HCT116 (cell line): ENCODE measurements around the gene FABP6. TPM values are rescaled to one million over a fixed set of nuclear protein-coding genes. Genes with fewer than 3 reads are reported as not detected.

Experiments
- ATAC-seq: fragments of 200-7000 bp; cut with Tn5 transposase; 2 replicates; pipeline ENCODE4 v1.9.1; 2020; ENCODE audit warnings: mild to moderate bottlenecking, moderate library complexity
- BruUV-seq: library from RNA; stranded (reverse); fragments of 400-500 nt; replicated peaks from 2 replicates; lab custom pipeline; 2021; lab: Mats Ljungman, UMichigan
- CTCF ChIA-PET: fragments of 300-600 bp; sonication (Branson Sonifier 250); formaldehyde crosslinking; loops from one replicate; lab custom pipeline; 2021; ENCODE audit warnings: antibody characterized with exemption; lab: Charles Lee
- POLR2A ChIA-PET: fragments of 300-600, 350-600 bp; sonication (Branson Sonifier 250); formaldehyde crosslinking; loops from one replicate; lab custom pipeline; 2021; ENCODE audit warnings: antibody characterized with exemption; lab: Charles Lee
- RAD21 ChIA-PET, 2 experiments: fragments of 300-600 bp; sonication (Branson Sonifier 250); formaldehyde crosslinking; loops; one replicate each; lab custom pipeline; 2023; ENCODE audit warnings: low total read pairs in 2 of 2; ENCODE audit not compliant: uncharacterized antibody in 2 of 2, unreplicated experiment in 2 of 2, low non-redundant PET in 1 of 2; lab: Charles Lee
- DNase-seq: peaks from one replicate; pipeline ENCODE4 v3.0.0-alpha.2; 2010; ENCODE audit warnings: low read depth, low spot score
- H2AFZ ChIP-seq: fragments of 200-600 bp; shearing (Covaris generic), sonication (generic); 2 replicates; pipeline ENCODE4 v1.6.1; 2017; ENCODE audit warnings: low read depth, mixed run types, mixed read lengths, antibody characterized with exemption, low read length; ENCODE audit not compliant: poor library complexity, severe bottlenecking
- H3K27ac ChIP-seq: 2 replicates; pipeline ENCODE4 v1.5.1; 2012; ENCODE audit warnings: low read depth, low read length
- H3K27me3 ChIP-seq: fragments of 200-600 bp; sonication (generic); 2 replicates; pipeline ENCODE4 v1.6.1; 2016; ENCODE audit warnings: mixed run types, low read length, mixed read lengths; ENCODE audit not compliant: insufficient read depth
- H3K36me3 ChIP-seq, 2 experiments: fragments of 200-500 bp in 1 of 2; fragments of 200-600 bp in 1 of 2; sonication (Bioruptor generic) in 1 of 2; sonication (generic) in 1 of 2; 2 replicates each; pipeline versions ENCODE4 v1.5.1 to v1.6.1; 2014 to 2016; ENCODE audit warnings: low read length in 2 of 2, inconsistent platforms in 1 of 2, mixed read lengths in 1 of 2, mixed run types in 1 of 2; ENCODE audit not compliant: insufficient read depth in 2 of 2, control insufficient read depth in 1 of 2
- H3K4me1 ChIP-seq, 2 experiments: fragments of 200-600 bp in 1 of 2; sonication (generic) in 1 of 2; 2 replicates each; pipeline versions ENCODE4 v1.5.1 to v1.6.1; 2012 to 2017; ENCODE audit warnings: low read length in 2 of 2, inconsistent platforms in 1 of 2, mild to moderate bottlenecking in 1 of 2, mixed read lengths in 1 of 2, mixed run types in 1 of 2, moderate library complexity in 1 of 2; ENCODE audit not compliant: insufficient read depth in 2 of 2, control insufficient read depth in 1 of 2
- H3K4me2 ChIP-seq: fragments of 200-600 bp; sonication (generic); 2 replicates; pipeline ENCODE4 v1.6.1; 2017; ENCODE audit warnings: mixed run types, low read length, mixed read lengths
- H3K4me3 ChIP-seq, 2 experiments: fragments of 200-600 bp in 1 of 2; sonication (generic) in 1 of 2; replicated peaks in 1 of 2; 2 replicates each; pipeline ENCODE4 v1.5.1; 2011 to 2016; ENCODE audit warnings: low read length in 2 of 2, control low read depth in 1 of 2, low read depth in 1 of 2, mild to moderate bottlenecking in 1 of 2, mixed read lengths in 1 of 2, mixed run types in 1 of 2
- H3K79me2 ChIP-seq: fragments of 200-600 bp; sonication (generic); 2 replicates; pipeline ENCODE4 v1.6.1; 2017; ENCODE audit warnings: mild to moderate bottlenecking, mixed run types, low read length, moderate library complexity, mixed read lengths; ENCODE audit not compliant: insufficient read depth
- H3K9ac ChIP-seq: fragments of 200-600 bp; sonication (generic); 2 replicates; pipeline ENCODE4 v1.6.1; 2016; ENCODE audit warnings: low read length, mixed read lengths
- H3K9me2 ChIP-seq: fragments of 200-600 bp; sonication (generic), shearing (Covaris generic); 2 replicates; pipeline ENCODE4 v1.6.1; 2017; ENCODE audit warnings: mixed run types, mild to moderate bottlenecking, moderate library complexity; ENCODE audit not compliant: insufficient read depth
- H3K9me3 ChIP-seq, 2 experiments: fragments of 200-500 bp in 1 of 2; fragments of 200-600 bp in 1 of 2; sonication (Bioruptor generic) in 1 of 2; sonication (generic) in 1 of 2; 2 replicates each; pipeline ENCODE4 v1.6.1; 2014 to 2017; ENCODE audit warnings: low read length in 2 of 2, mixed read lengths in 2 of 2, inconsistent platforms in 1 of 2, low read depth in 1 of 2, mild to moderate bottlenecking in 1 of 2, mixed run types in 1 of 2, moderate library complexity in 1 of 2; ENCODE audit not compliant: control insufficient read depth in 1 of 2, insufficient read depth in 1 of 2
- H4K20me1 ChIP-seq: fragments of 200-600 bp; sonication (generic), shearing (Covaris generic); 2 replicates; pipeline ENCODE4 v1.6.1; 2017; ENCODE audit warnings: mixed run types, mild to moderate bottlenecking, moderate library complexity; ENCODE audit not compliant: insufficient read depth
- ATF3 ChIP-seq: IDR thresholded peaks from 2 replicates; pipeline ENCODE4 v1.6.1; 2012
- CTCF ChIP-seq, 3 experiments: fragments of 200-600 bp in 1 of 3; sonication (generic) in 1 of 3; IDR thresholded peaks in 2 of 3; conservative IDR thresholded peaks in 1 of 3; 2 replicates each; pipeline ENCODE4 v1.5.1; 2012 to 2017; ENCODE audit warnings: low read depth in 2 of 3, low read length in 2 of 3, antibody characterized with exemption in 1 of 3, borderline replicate concordance in 1 of 3, control low read depth in 1 of 3, mild to moderate bottlenecking in 1 of 3, mixed read lengths in 1 of 3, mixed run types in 1 of 3, moderate library complexity in 1 of 3; ENCODE audit not compliant: insufficient read depth in 1 of 3
- EZH2 ChIP-seq: fragments of 200-600 bp; sonication (generic); IDR thresholded peaks from 2 replicates; pipeline ENCODE4 v1.6.1; 2017; ENCODE audit warnings: antibody characterized with exemption, mixed run types
- JUND ChIP-seq: IDR thresholded peaks from 2 replicates; pipeline ENCODE4 v1.6.1; 2012
- MAX ChIP-seq: IDR thresholded peaks from 2 replicates; pipeline ENCODE4 v1.6.1; 2012
- POLR2A ChIP-seq: IDR thresholded peaks from 2 replicates; pipeline ENCODE4 v1.7.0; 2011; ENCODE audit warnings: borderline replicate concordance; ENCODE audit not compliant: insufficient read depth, insufficient read length; ENCODE audit errors: extremely low read depth
- POLR2AphosphoS5 ChIP-seq: IDR thresholded peaks from 2 replicates; pipeline ENCODE4 v1.6.1; 2011; ENCODE audit warnings: mild to moderate bottlenecking, low read depth, low read length, moderate library complexity
- RAD21 ChIP-seq: IDR thresholded peaks from 2 replicates; pipeline ENCODE4 v1.6.1; 2012; ENCODE audit warnings: low read depth, mild to moderate bottlenecking
- REST ChIP-seq: IDR thresholded peaks from 2 replicates; pipeline ENCODE4 v1.6.1; 2012; ENCODE audit warnings: low read depth
- SRF ChIP-seq: IDR thresholded peaks from 2 replicates; pipeline ENCODE4 v1.6.1; 2012; ENCODE audit warnings: low read depth
- YY1 ChIP-seq: IDR thresholded peaks from 2 replicates; pipeline ENCODE4 v1.6.1; 2011; ENCODE audit warnings: low read length, low read depth, moderate library complexity, mild to moderate bottlenecking; ENCODE audit not compliant: insufficient replicate concordance; ENCODE audit errors: extremely low read depth
- intact Hi-C: fragments of 100-400 bp; cut with micrococcal nuclease; formaldehyde crosslinking; loops from 2 replicates; pipeline ENCODE4 v1.10.0; 2022
- total RNA-seq: library from RNA; stranded (reverse); gene quantifications from one replicate; pipeline ENCODE4 v1.2.1, GENCODE V29; 2021; ENCODE audit not compliant: unreplicated experiment

The FABP6 gene
- total RNA-seq, 1 experiment from 2014 or later: 8.5 TPM

GRCh38 chr5:160281275-160281674 lies 52.0 kb downstream of the FABP6 start (continued):
- no peak for TF ChIP-seq REST

GRCh38 chr5:160284291-160284873 lies 55.1 kb downstream of the FABP6 start:
- POLR2A ChIA-PET: no interaction called here

More at GRCh38 chr5:160284291-160284873, 55.1 kb downstream of the FABP6 start:
- TF ChIP-seq EZH2: no peak
- no peak for TF ChIP-seq JUND
- no peak for TF ChIP-seq SRF
- TF ChIP-seq YY1: no peak
- TF ChIP-seq MAX: no peak
- no peak for TF ChIP-seq POLR2A
- no peak for TF ChIP-seq CTCF (IDR thresholded peaks at IDR 0.05 in 2 of 3, conservative IDR thresholded peaks at IDR 0.05 in 1 of 3; ENCODE audit: borderline replicate concordance in 1 of 3, insufficient read depth in 1 of 3, low read depth in 2 of 3, low read length in 2 of 3)
- TF ChIP-seq RAD21: no peak
- no peak for TF ChIP-seq POLR2AphosphoS5
- TF ChIP-seq REST: no peak
- no peak for TF ChIP-seq ATF3
- intact Hi-C loops: no loop called here
- H3K4me1 ChIP-seq: peaks cover 0 to 10% of the 10 kb centered on the region in 2 experiments; a peak in 1 of 4 replicates
- H3K36me3 ChIP-seq: no peaks in the 10 kb centered on the region
- CTCF ChIA-PET: no interaction called here
- no peak overlapping the region for H3K27ac ChIP-seq
- no peaks in the 10 kb centered on the region for H3K79me2 ChIP-seq
- RAD21 ChIA-PET: no interaction called here
- H3K9ac ChIP-seq: no peak overlapping the region
- no peaks in the 10 kb centered on the region for H3K27me3 ChIP-seq
- ATAC-seq (no peak), DNase-seq (no peak)
- no peaks in the 10 kb centered on the region for H4K20me1 ChIP-seq
- no peak overlapping the region for H2AFZ ChIP-seq
- no peaks in the 10 kb centered on the region for H3K9me2 ChIP-seq
- H3K4me2 ChIP-seq: no peak overlapping the region
- H3K9me3 ChIP-seq: no peaks in the 10 kb centered on the region
- no TSS peak for BruUV-seq
- no peak overlapping the region for H3K4me3 ChIP-seq
